ENCODE measurements around the gene ELL.

The ELL gene

DNA sequence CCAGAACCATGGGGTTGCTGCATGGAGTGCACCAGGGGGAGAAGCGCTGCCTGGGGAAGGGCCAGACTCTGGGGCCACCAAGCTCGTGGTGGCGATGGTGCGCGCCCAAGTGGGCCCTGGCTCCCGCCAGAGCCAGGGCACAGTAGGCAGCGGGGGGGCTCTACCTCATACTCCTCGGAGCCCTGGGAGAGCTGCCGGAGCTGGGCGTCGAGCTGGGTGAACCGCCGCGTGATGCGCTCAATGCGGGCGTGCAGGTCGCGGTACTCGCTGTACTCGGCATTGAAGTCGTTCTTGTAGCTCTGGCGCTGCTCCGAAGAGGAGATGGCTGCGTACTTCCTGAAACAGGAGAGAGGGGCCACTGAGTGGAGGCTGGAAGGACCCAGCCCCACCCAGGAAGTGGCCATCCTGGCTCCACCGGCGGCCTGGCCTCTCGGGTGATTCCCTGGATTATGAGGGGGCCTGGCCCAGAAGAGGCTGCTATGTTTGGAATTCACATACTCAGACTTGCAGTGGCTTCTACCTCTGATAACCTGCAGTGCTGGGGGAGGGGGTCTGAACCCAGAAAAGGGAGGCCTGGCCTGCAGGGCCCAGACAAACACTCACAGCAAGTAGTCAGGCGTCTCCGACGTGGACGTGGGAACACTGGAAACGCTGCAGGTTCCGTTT is 75.6 kb downstream of the ELL start:
- TF ChIP-seq, protein P1, sequence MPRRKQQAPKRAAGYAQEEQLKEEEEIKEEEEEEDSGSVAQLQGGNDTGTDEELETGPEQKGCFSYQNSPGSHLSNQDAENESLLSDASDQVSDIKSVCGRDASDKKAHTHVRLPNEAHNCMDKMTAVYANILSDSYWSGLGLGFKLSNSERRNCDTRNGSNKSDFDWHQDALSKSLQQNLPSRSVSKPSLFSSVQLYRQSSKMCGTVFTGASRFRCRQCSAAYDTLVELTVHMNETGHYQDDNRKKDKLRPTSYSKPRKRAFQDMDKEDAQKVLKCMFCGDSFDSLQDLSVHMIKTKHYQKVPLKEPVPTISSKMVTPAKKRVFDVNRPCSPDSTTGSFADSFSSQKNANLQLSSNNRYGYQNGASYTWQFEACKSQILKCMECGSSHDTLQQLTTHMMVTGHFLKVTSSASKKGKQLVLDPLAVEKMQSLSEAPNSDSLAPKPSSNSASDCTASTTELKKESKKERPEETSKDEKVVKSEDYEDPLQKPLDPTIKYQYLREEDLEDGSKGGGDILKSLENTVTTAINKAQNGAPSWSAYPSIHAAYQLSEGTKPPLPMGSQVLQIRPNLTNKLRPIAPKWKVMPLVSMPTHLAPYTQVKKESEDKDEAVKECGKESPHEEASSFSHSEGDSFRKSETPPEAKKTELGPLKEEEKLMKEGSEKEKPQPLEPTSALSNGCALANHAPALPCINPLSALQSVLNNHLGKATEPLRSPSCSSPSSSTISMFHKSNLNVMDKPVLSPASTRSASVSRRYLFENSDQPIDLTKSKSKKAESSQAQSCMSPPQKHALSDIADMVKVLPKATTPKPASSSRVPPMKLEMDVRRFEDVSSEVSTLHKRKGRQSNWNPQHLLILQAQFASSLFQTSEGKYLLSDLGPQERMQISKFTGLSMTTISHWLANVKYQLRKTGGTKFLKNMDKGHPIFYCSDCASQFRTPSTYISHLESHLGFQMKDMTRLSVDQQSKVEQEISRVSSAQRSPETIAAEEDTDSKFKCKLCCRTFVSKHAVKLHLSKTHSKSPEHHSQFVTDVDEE (CRISPR knock-in tag; IDR thresholded peaks at IDR 0.05): no peak
- TF ChIP-seq, protein P2, sequence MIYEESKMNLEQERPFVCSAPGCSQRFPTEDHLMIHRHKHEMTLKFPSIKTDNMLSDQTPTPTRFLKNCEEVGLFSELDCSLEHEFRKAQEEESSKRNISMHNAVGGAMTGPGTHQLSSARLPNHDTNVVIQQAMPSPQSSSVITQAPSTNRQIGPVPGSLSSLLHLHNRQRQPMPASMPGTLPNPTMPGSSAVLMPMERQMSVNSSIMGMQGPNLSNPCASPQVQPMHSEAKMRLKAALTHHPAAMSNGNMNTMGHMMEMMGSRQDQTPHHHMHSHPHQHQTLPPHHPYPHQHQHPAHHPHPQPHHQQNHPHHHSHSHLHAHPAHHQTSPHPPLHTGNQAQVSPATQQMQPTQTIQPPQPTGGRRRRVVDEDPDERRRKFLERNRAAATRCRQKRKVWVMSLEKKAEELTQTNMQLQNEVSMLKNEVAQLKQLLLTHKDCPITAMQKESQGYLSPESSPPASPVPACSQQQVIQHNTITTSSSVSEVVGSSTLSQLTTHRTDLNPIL (CRISPR knock-in tag; IDR thresholded peaks at IDR 0.05; ENCODE audit: low read depth): no peak
- TF ChIP-seq TOX (CRISPR knock-in tag; IDR thresholded peaks at IDR 0.05; ENCODE audit: borderline replicate concordance) (no peak), ZFP3 (CRISPR knock-in tag; IDR thresholded peaks at IDR 0.05) (no peak), TCF4 (CRISPR knock-in tag; IDR thresholded peaks at IDR 0.05; ENCODE audit: borderline replicate concordance) (no peak), ZNF70 (CRISPR knock-in tag; IDR thresholded peaks at IDR 0.05) (no peak), ZNF8 (CRISPR knock-in tag; IDR thresholded peaks at IDR 0.05) (no peak), GLIS3 (CRISPR knock-in tag; IDR thresholded peaks at IDR 0.05) (no peak), PPARA (CRISPR knock-in tag; IDR thresholded peaks at IDR 0.05; ENCODE audit: borderline replicate concordance) (no peak), OSR1 (CRISPR knock-in tag; IDR thresholded peaks at IDR 0.05) (no peak), ZNF565 (CRISPR knock-in tag; conservative IDR thresholded peaks at IDR 0.05; ENCODE audit: low read depth) (no peak)
- no peak for ATAC-seq

DNA sequence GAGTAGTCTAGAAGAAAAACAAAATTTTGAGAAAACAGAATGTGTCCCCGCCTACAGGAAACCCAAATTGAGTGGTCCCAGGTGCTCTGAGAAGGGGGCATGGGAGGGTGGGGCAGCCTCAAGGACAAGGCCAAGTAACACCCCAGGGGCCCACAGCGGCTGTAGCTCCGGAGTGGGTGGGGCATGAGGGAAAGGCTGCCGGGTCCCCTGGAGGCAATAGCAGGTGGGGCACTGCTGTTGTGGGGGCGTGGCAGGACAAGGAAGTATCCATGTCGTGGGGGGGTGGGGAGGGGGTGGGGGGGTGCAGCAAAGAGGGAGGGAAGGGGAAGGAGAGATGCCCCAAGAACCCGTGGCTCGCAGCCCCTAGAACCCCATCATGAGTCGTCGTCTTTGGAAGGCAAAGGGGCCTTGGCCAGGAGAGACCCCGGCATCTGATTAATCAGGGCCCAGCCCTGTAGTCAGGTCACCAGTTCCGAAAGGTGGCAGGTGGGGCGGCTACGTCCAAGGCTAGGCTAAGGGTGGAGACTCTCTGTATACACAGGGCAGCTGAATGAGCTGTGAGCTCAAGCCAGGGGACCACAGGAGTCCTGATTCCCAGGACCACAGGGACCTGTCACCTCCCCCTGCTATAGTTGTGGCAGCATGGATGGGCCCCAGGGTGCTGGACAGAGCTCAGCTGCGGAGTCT is 76.5 kb downstream of the ELL start:
- ATAC-seq: no peak
- TF ChIP-seq BACH2 (CRISPR knock-in tag; IDR thresholded peaks at IDR 0.05; ENCODE audit: borderline replicate concordance) (no peak), ZFP3 (CRISPR knock-in tag; IDR thresholded peaks at IDR 0.05) (no peak), ISL1 (CRISPR knock-in tag; IDR thresholded peaks at IDR 0.05) (no peak), ARNTL (CRISPR knock-in tag; IDR thresholded peaks at IDR 0.05; ENCODE audit: borderline replicate concordance, low read depth) (no peak), ZC3H10 (CRISPR knock-in tag; IDR thresholded peaks at IDR 0.05) (no peak), ESRRG (CRISPR knock-in tag; IDR thresholded peaks at IDR 0.05) (no peak), PPARA (CRISPR knock-in tag; IDR thresholded peaks at IDR 0.05; ENCODE audit: borderline replicate concordance) (no peak)

DNA sequence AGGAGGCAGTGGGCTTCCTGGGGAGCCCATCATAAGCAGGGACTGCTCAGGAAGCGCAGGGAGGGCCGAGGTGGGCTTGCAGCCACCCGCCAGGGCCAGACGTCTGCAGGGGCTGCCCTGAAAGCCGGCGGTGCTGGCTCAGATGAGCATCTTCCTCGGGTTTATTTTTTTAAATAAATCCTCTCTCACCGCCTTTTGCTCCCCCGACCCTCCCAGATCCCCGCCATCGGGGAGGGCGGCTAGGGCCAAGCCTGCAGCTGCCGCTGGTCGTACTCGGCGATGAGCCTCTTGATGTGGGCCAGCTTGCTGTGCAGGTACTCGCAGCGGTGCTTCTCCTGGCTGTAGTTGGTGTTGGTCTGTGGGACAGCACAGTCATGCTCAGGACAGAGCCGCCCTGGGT is 77.4 kb downstream of the ELL start:
- no peak for ATAC-seq

More for the DNA sequence above, 77.4 kb downstream of the ELL start:
- TF ChIP-seq ISL1 (CRISPR knock-in tag; IDR thresholded peaks at IDR 0.05) (no peak), ZFP30 (CRISPR knock-in tag; IDR thresholded peaks at IDR 0.05) (no peak), GLIS3 (CRISPR knock-in tag; IDR thresholded peaks at IDR 0.05) (no peak), ZNF70 (CRISPR knock-in tag; IDR thresholded peaks at IDR 0.05) (no peak), ZFP3 (CRISPR knock-in tag; IDR thresholded peaks at IDR 0.05) (no peak), RARB (CRISPR knock-in tag; IDR thresholded peaks at IDR 0.05) (no peak), ARNTL (CRISPR knock-in tag; IDR thresholded peaks at IDR 0.05; ENCODE audit: borderline replicate concordance, low read depth) (no peak), ZNF8 (CRISPR knock-in tag; IDR thresholded peaks at IDR 0.05) (no peak), TOX (CRISPR knock-in tag; IDR thresholded peaks at IDR 0.05; ENCODE audit: borderline replicate concordance) (no peak), SNAI2 (CRISPR knock-in tag; IDR thresholded peaks at IDR 0.05) (no peak), CSDC2 (CRISPR knock-in tag; IDR thresholded peaks at IDR 0.05) (no peak), PPARA (CRISPR knock-in tag; IDR thresholded peaks at IDR 0.05; ENCODE audit: borderline replicate concordance) (no peak), ESRRG (CRISPR knock-in tag; IDR thresholded peaks at IDR 0.05) (no peak), OSR1 (CRISPR knock-in tag; IDR thresholded peaks at IDR 0.05) (no peak), ZNF565 (CRISPR knock-in tag; conservative IDR thresholded peaks at IDR 0.05; ENCODE audit: low read depth) (no peak)
- TF ChIP-seq, protein P2 (CRISPR knock-in tag; IDR thresholded peaks at IDR 0.05; ENCODE audit: low read depth): no peak
- TF ChIP-seq, protein P1 (CRISPR knock-in tag; IDR thresholded peaks at IDR 0.05): no peak
- TF ChIP-seq, protein P3, sequence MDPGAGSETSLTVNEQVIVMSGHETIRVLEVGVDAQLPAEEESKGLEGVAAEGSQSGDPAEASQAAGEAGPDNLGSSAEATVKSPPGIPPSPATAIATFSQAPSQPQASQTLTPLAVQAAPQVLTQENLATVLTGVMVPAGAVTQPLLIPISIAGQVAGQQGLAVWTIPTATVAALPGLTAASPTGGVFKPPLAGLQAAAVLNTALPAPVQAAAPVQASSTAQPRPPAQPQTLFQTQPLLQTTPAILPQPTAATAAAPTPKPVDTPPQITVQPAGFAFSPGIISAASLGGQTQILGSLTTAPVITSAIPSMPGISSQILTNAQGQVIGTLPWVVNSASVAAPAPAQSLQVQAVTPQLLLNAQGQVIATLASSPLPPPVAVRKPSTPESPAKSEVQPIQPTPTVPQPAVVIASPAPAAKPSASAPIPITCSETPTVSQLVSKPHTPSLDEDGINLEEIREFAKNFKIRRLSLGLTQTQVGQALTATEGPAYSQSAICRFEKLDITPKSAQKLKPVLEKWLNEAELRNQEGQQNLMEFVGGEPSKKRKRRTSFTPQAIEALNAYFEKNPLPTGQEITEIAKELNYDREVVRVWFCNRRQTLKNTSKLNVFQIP (CRISPR knock-in tag; IDR thresholded peaks at IDR 0.05; ENCODE audit: borderline replicate concordance, low read depth): no peak
- TF ChIP-seq, protein P4, sequence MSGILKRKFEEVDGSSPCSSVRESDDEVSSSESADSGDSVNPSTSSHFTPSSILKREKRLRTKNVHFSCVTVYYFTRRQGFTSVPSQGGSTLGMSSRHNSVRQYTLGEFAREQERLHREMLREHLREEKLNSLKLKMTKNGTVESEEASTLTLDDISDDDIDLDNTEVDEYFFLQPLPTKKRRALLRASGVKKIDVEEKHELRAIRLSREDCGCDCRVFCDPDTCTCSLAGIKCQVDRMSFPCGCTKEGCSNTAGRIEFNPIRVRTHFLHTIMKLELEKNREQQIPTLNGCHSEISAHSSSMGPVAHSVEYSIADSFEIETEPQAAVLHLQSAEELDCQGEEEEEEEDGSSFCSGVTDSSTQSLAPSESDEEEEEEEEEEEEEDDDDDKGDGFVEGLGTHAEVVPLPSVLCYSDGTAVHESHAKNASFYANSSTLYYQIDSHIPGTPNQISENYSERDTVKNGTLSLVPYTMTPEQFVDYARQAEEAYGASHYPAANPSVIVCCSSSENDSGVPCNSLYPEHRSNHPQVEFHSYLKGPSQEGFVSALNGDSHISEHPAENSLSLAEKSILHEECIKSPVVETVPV (CRISPR knock-in tag; IDR thresholded peaks at IDR 0.05): no peak

Data from SK-N-SH treated with all-trans-retinoic acid at 6 μM for 48 hours (cell line).